H1 (cell line): Measurements from ENCODE around the gene DNAJC17. TPM values are rescaled to one million over a fixed set of nuclear protein-coding genes. Genes with fewer than 3 reads are reported as not detected.

Experiments
- CTCF ChIA-PET: fragments of 300-600 bp; sonication (Branson Sonifier 250); formaldehyde crosslinking; loops from one replicate; lab custom pipeline; 2021; ENCODE audit not compliant: partially characterized antibody; lab: Charles Lee
- POLR2A ChIA-PET: fragments of 300-600 bp; sonication (Branson Sonifier 250); formaldehyde crosslinking; loops from one replicate; lab custom pipeline; 2021; ENCODE audit warnings: inconsistent platforms; ENCODE audit not compliant: partially characterized antibody; lab: Charles Lee
- DNase-seq, 2 experiments: peaks; one replicate each; pipeline versions ENCODE4 v3.0.0 to v3.0.0-alpha.2; 2010 to 2022; ENCODE audit warnings: low spot score in 2 of 2, low read depth in 1 of 2, mixed read lengths in 1 of 2
- FAIRE-seq: peaks from 2 replicates; lab custom pipeline; 2011; peaks lifted over from hg19 to GRCh38; lab: Jason Lieb, UNC
- H2AFZ ChIP-seq: 2 replicates; pipeline ENCODE4 v1.8.1; 2012; ENCODE audit warnings: low read length, inconsistent platforms
- H2AK5ac ChIP-seq: 2 replicates; pipeline ENCODE4 v1.6.1; 2013; ENCODE audit warnings: low read depth, low read length
- H2BK120ac ChIP-seq: replicated peaks from 2 replicates; pipeline ENCODE3; 2013; ENCODE audit warnings: low read depth, low read length, inconsistent platforms
- H2BK12ac ChIP-seq: 2 replicates; pipeline ENCODE4 v1.6.1; 2013; ENCODE audit warnings: low read depth, low read length
- H2BK15ac ChIP-seq: 2 replicates; pipeline ENCODE4 v1.6.1; 2013; ENCODE audit warnings: low read length
- H2BK20ac ChIP-seq: 2 replicates; pipeline ENCODE4 v1.6.1; 2013; ENCODE audit warnings: low read length
- H2BK5ac ChIP-seq: 2 replicates; pipeline ENCODE4 v1.6.1; 2013; ENCODE audit warnings: low read depth, low read length
- H3K14ac ChIP-seq: 2 replicates; pipeline ENCODE4 v1.6.1; 2013; ENCODE audit warnings: inconsistent platforms; ENCODE audit not compliant: insufficient read length
- H3K18ac ChIP-seq: 2 replicates; pipeline ENCODE4 v1.6.1; 2013; ENCODE audit warnings: low read length; ENCODE audit errors: extremely low read depth
- H3K23ac ChIP-seq: 2 replicates; pipeline ENCODE4 v1.6.1; 2013; ENCODE audit warnings: inconsistent platforms; ENCODE audit not compliant: insufficient read length
- H3K23me2 ChIP-seq: 2 replicates; pipeline ENCODE4 v1.6.1; 2013; ENCODE audit warnings: low read depth, low read length
- H3K27ac ChIP-seq: 2 replicates; pipeline ENCODE4 v1.6.1; 2011; ENCODE audit warnings: low read depth, low read length, inconsistent platforms
- H3K27me3 ChIP-seq, 4 experiments: replicated peaks in 1 of 4; 1 replicate in 1 of 4; 2 replicates in 3 of 4; pipeline versions ENCODE4 v1.6.1 to v1.8.1; 2011 to 2013; ENCODE audit warnings: low read length in 3 of 4, mild to moderate bottlenecking in 3 of 4, inconsistent platforms in 2 of 4, mixed read lengths in 2 of 4, moderate library complexity in 1 of 4; ENCODE audit not compliant: control insufficient read depth in 3 of 4, insufficient read depth in 3 of 4; ENCODE audit errors: extremely low read depth in 1 of 4
- H3K36me3 ChIP-seq, 4 experiments: 2 replicates each; pipeline versions ENCODE4 v1.6.1 to v1.8.1; 2011 to 2013; ENCODE audit warnings: mild to moderate bottlenecking in 4 of 4, low read length in 3 of 4, moderate library complexity in 2 of 4, control low read depth in 1 of 4, inconsistent platforms in 1 of 4; ENCODE audit not compliant: insufficient read depth in 4 of 4, control insufficient read depth in 2 of 4
- H3K4ac ChIP-seq: replicated peaks from 2 replicates; pipeline ENCODE3; 2013; ENCODE audit warnings: low read length, low read depth, mixed read lengths, inconsistent platforms; ENCODE audit not compliant: insufficient read length
- H3K4me1 ChIP-seq, 4 experiments: replicated peaks in 1 of 4; 1 replicate in 1 of 4; 2 replicates in 3 of 4; pipeline versions ENCODE4 v1.6.1 to v1.8.1; 2011 to 2013; ENCODE audit warnings: low read length in 3 of 4, inconsistent platforms in 2 of 4, mixed read lengths in 1 of 4; ENCODE audit not compliant: insufficient read depth in 4 of 4, control insufficient read depth in 3 of 4
- H3K4me2 ChIP-seq, 2 experiments: 2 replicates each; pipeline versions ENCODE4 v1.6.1 to v1.8.1; 2011 to 2013; ENCODE audit warnings: low read depth in 2 of 2, low read length in 2 of 2, control low read depth in 1 of 2, inconsistent platforms in 1 of 2, mild to moderate bottlenecking in 1 of 2; ENCODE audit not compliant: insufficient read depth in 1 of 2
- H3K4me3 ChIP-seq, 4 experiments: fragments of 200-600, 300-600 bp in 1 of 4; sonication (generic), shearing (Covaris generic), sonication (Bioruptor Twin) in 1 of 4; 2 replicates each; pipeline versions ENCODE4 v1.5.1 to v1.8.1; 2011 to 2016; ENCODE audit warnings: low read length in 4 of 4, low read depth in 3 of 4, control low read depth in 2 of 4, inconsistent platforms in 2 of 4, mild to moderate bottlenecking in 2 of 4, mixed read lengths in 1 of 4, moderate library complexity in 1 of 4; ENCODE audit not compliant: insufficient read depth in 2 of 4; ENCODE audit errors: extremely low read depth in 1 of 4
- H3K56ac ChIP-seq: replicated peaks from 2 replicates; pipeline ENCODE3; 2013; ENCODE audit warnings: low read depth, mild to moderate bottlenecking, mixed read lengths, low read length, inconsistent platforms; ENCODE audit not compliant: insufficient read length
- H3K79me1 ChIP-seq: 2 replicates; pipeline ENCODE4 v1.6.1; 2013; ENCODE audit warnings: low read depth, low read length, control low read depth
- H3K79me2 ChIP-seq, 2 experiments: 2 replicates each; pipeline versions ENCODE4 v1.6.1 to v1.8.1; 2012 to 2013; ENCODE audit warnings: low read length in 2 of 2, mild to moderate bottlenecking in 2 of 2, inconsistent platforms in 1 of 2; ENCODE audit not compliant: insufficient read depth in 2 of 2, control insufficient read depth in 1 of 2
- H3K9ac ChIP-seq, 4 experiments: replicated peaks in 1 of 4; 1 replicate in 1 of 4; 2 replicates in 3 of 4; pipeline versions ENCODE4 v1.6.1 to v1.8.1; 2011 to 2013; ENCODE audit warnings: low read depth in 3 of 4, low read length in 3 of 4, control low read depth in 2 of 4, mild to moderate bottlenecking in 2 of 4, moderate library complexity in 2 of 4, inconsistent platforms in 1 of 4; ENCODE audit errors: extremely low read depth in 1 of 4
- H3K9me3 ChIP-seq, 2 experiments: 2 replicates each; pipeline versions ENCODE4 v1.6.1 to v1.8.1; 2012 to 2013; ENCODE audit warnings: mild to moderate bottlenecking in 2 of 2, moderate library complexity in 2 of 2, control low read depth in 1 of 2, inconsistent platforms in 1 of 2, low read depth in 1 of 2, low read length in 1 of 2, mixed read lengths in 1 of 2; ENCODE audit not compliant: insufficient read depth in 2 of 2
- H4K20me1 ChIP-seq, 2 experiments: replicated peaks in 1 of 2; 2 replicates each; pipeline versions ENCODE3 to v1.8.1; 2011 to 2013; ENCODE audit warnings: inconsistent platforms in 2 of 2, low read length in 2 of 2, mild to moderate bottlenecking in 1 of 2; ENCODE audit not compliant: insufficient read depth in 2 of 2, control insufficient read depth in 1 of 2
- H4K5ac ChIP-seq: 2 replicates; pipeline ENCODE4 v1.6.1; 2013; ENCODE audit warnings: low read length, low read depth, mixed read lengths, inconsistent platforms; ENCODE audit not compliant: insufficient read length
- H4K8ac ChIP-seq: 2 replicates; pipeline ENCODE4 v1.8.0; 2013; ENCODE audit warnings: mild to moderate bottlenecking, moderate library complexity, low read length, inconsistent platforms; ENCODE audit not compliant: insufficient read depth; ENCODE audit errors: extremely low read depth
- H4K91ac ChIP-seq: replicated peaks from 2 replicates; pipeline ENCODE3; 2013; ENCODE audit warnings: low read length, mixed read lengths, inconsistent platforms; ENCODE audit not compliant: insufficient read length
- CEBPB ChIP-seq: IDR thresholded peaks from 2 replicates; pipeline ENCODE4 v1.6.1; 2012; ENCODE audit warnings: low read depth, low read length
- EZH2 ChIP-seq: fragments of 200-600 bp; sonication (generic); IDR thresholded peaks from 2 replicates; pipeline ENCODE4 v1.7.1; 2012; ENCODE audit warnings: low read depth, mild to moderate bottlenecking, moderate library complexity, low read length, inconsistent platforms; ENCODE audit not compliant: severe bottlenecking
- RBBP5 ChIP-seq: IDR thresholded peaks from 2 replicates; pipeline ENCODE4 v1.7.1; 2012; ENCODE audit warnings: low read depth, mild to moderate bottlenecking, inconsistent platforms, low read length, moderate library complexity, borderline replicate concordance
- RNF2 ChIP-seq: fragments of 200-900, 300-1000 bp; sonication (generic); IDR thresholded peaks from 2 replicates; pipeline ENCODE4 v1.7.1; 2016; ENCODE audit warnings: borderline replicate concordance, low read depth, mild to moderate bottlenecking, antibody characterized with exemption, low read length; ENCODE audit not compliant: poor library complexity, severe bottlenecking; ENCODE audit errors: missing control alignments
- SIN3A ChIP-seq, 2 experiments: IDR thresholded peaks in 1 of 2; conservative IDR thresholded peaks in 1 of 2; 2 replicates each; pipeline ENCODE4 v1.6.1; 2011 to 2012; ENCODE audit warnings: low read length in 2 of 2, improper control_type of control experiment in 1 of 2, low read depth in 1 of 2, mild to moderate bottlenecking in 1 of 2
- SIX5 ChIP-seq: IDR thresholded peaks from 2 replicates; pipeline ENCODE4 v1.6.1; 2011; ENCODE audit warnings: mild to moderate bottlenecking, low read depth, low read length
- TCF12 ChIP-seq: IDR thresholded peaks from 2 replicates; pipeline ENCODE4 v1.6.1; 2011; ENCODE audit warnings: low read depth, mild to moderate bottlenecking, low read length
- WGBS, 2 experiments: shearing (Covaris generic) in 1 of 2; methylation state at CpG; one replicate each; pipeline versions ENCODE4 v1.1.6 to v1.1.7; 2013 to 2015; ENCODE audit warnings: low lambda C conversion rate in 2 of 2, mixed read lengths in 2 of 2, inconsistent platforms in 1 of 2, low coverage in 1 of 2, missing lambda C conversion rate in 1 of 2; ENCODE audit not compliant: insufficient replicate concordance in 2 of 2, insufficient coverage in 1 of 2, insufficient read length in 1 of 2; ENCODE audit errors: extremely low coverage in 1 of 2, missing lambda C conversion rate in 1 of 2; 5-methylcytosine and 5-hydroxymethylcytosine counted together
- polyA plus RNA-seq, 7 experiments: library from polyadenylated mRNA; depleted of rRNA in 3 of 7; stranded (reverse) in 5 of 7; unstranded in 2 of 7; fragments of >200 nt in 5 of 7; fragments of 200-250 nt in 2 of 7; gene quantifications; 1 replicate in 5 of 7; 2 replicates in 1 of 7; 4 replicates in 1 of 7; pipeline versions ENCODE4 v1.2.1 to v1.2.3, GENCODE V29; 2011 to 2013; ENCODE audit warnings: missing spikeins in 2 of 7, mixed read lengths in 2 of 7
- total RNA-seq: library from RNA; stranded (reverse); fragmentation: NEBNext Ultra II Directional; extraction: Animal tissue kit (Norgen Biotek cat#: 25700); gene quantifications from 2 replicates; pipeline ENCODE4 v1.2.1, GENCODE V29; 2021
- TF ChIP-seq, protein P1 (sequence below), 3 experiments: IDR thresholded peaks; 1 replicate in 2 of 3; 2 replicates in 1 of 3; pipeline versions ENCODE4 v1.5.1 to v1.6.1; 2011; ENCODE audit warnings: low read length in 3 of 3, mild to moderate bottlenecking in 3 of 3, inconsistent platforms in 2 of 3, low read depth in 1 of 3, moderate library complexity in 1 of 3; ENCODE audit not compliant: insufficient read depth in 1 of 3; ENCODE audit errors: control extremely low read depth in 1 of 3

The DNAJC17 gene
- total and polyA plus RNA-seq, 2 of the 8 experiments (the other 6 are each of a cell fraction or from before 2014, with no cell fraction given) = 39.5 to 45.4 TPM

- Histone ChIP-seq H3K9ac (no peak overlapping the region), H3K79me2 (no peaks in the 10 kb centered on the region), H3K27me3 (no peaks in the 10 kb centered on the region), H2BK20ac (no peak overlapping the region), H3K4me3 (no peak overlapping the region), H2BK5ac (no peak overlapping the region), H4K5ac (no peak overlapping the region), H3K36me3 (peaks cover 0 to 6% (median 0%) of the 10 kb centered on the region in 4 experiments; a peak in 2 of 8 replicates), H2AK5ac (no peak overlapping the region), H2AFZ (no peak overlapping the region), H3K27ac (no peak overlapping the region), H2BK12ac (no peak overlapping the region), H3K23me2 (peaks cover 8% of the 10 kb centered on the region; the same call in 1 of the 2 replicates), H3K4me2 (no peak overlapping the region), H3K79me1 (no peaks in the 10 kb centered on the region; the same call in 1 of the 2 replicates), H4K91ac (no peak overlapping the region), H3K18ac (no peak overlapping the region), H3K56ac (no peak overlapping the region), H3K23ac (no peak overlapping the region), H3K14ac (no peak overlapping the region), H4K8ac (no peak overlapping the region; the same call in 1 of the 2 replicates), H2BK15ac (no peak overlapping the region), H3K4me1 (peaks cover 6 to 27% (median 15%) of the 10 kb centered on the region in 4 experiments), H4K20me1 (peaks cover 0 to 2% of the 10 kb centered on the region in 2 experiments), H2BK120ac (no peak overlapping the region), H3K4ac (no peak overlapping the region), H3K9me3 (no peaks in the 10 kb centered on the region)
- DNase-seq (no peak), FAIRE-seq (no peak)
- ChIA-PET POLR2A (interaction anchor here (0.9 to 2.7 kb wide), 3 partner anchors 9 to 30 kb away, joined by 3 to 11 read pairs (median 4); no protein-coding TSS in a partner anchor), CTCF (interaction anchor here (0.8 to 15.3 kb wide), 5 partner anchors 11 to 90 kb away, joined by 4 to 184 read pairs (median 43); no protein-coding TSS in a partner anchor)
- 95% methylated on average over 20 of the region's 21 CpGs; no CpG with 5 or more reads in 1 of the 2 experiments for WGBS, 2 experiments
- no peak for TF ChIP-seq SIN3A (conservative IDR thresholded peaks at IDR 0.05 in 1 of 2, IDR thresholded peaks at IDR 0.05 in 1 of 2; ENCODE audit: low read depth in 1 of 2, low read length in 2 of 2)
- no peak for TF ChIP-seq CEBPB
- no peak for TF ChIP-seq SIX5
- TF ChIP-seq RNF2 = no peak
- no peak for TF ChIP-seq RBBP5
- TF ChIP-seq TCF12 = no peak
- no peak for TF ChIP-seq EZH2
- TF ChIP-seq, protein P1, sequence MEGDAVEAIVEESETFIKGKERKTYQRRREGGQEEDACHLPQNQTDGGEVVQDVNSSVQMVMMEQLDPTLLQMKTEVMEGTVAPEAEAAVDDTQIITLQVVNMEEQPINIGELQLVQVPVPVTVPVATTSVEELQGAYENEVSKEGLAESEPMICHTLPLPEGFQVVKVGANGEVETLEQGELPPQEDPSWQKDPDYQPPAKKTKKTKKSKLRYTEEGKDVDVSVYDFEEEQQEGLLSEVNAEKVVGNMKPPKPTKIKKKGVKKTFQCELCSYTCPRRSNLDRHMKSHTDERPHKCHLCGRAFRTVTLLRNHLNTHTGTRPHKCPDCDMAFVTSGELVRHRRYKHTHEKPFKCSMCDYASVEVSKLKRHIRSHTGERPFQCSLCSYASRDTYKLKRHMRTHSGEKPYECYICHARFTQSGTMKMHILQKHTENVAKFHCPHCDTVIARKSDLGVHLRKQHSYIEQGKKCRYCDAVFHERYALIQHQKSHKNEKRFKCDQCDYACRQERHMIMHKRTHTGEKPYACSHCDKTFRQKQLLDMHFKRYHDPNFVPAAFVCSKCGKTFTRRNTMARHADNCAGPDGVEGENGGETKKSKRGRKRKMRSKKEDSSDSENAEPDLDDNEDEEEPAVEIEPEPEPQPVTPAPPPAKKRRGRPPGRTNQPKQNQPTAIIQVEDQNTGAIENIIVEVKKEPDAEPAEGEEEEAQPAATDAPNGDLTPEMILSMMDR (IDR thresholded peaks at IDR 0.05; ENCODE audit: control extremely low read depth in 1 of 3, insufficient read depth in 1 of 3, low read depth in 1 of 3, low read length in 3 of 3) = no peak
These were observed 38.6 kb downstream of the DNAJC17 start for GRCh38 chr15:40768521-40769273.
